Measurements from ENCODE around the gene OR10V1.

OR10V1 gene

GRCh38 chr11:59713745-59714144, at the start of gene OR10V1:
TSS of gene OR10V1 (minus strand) at chr11:59713845. CDS start at chr11:59713845, 0 bp downstream.
- no peak for DNase-seq

- no peak for DNase-seq
Observed at GRCh38 chr11:59761993-59762392, 48.3 kb upstream of the OR10V1 start.

DNA sequence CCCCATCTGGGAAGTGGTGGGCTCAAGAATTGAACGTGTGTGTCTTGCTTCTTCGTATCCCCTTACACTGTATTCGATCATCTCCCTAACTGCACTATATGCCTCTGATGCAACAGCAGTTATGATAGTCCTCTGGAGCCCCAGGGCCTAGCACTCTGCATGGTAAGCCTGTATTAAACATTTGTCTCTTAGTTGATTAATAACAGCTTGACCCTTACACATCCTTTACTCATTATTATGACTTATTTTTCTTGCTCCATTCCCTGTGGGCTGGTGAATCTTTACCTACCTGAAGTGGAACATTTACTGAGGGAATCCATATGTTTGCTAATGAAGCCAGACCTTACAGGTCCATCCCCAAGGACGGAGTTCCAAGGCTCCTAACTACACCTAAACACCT, 47.1 kb upstream of the OR10V1 start:
- DNase-seq = no peak

- no peak for DNase-seq
Observed at GRCh38 chr11:59759900-59760299, 46.3 kb upstream of the OR10V1 start.

DNA sequence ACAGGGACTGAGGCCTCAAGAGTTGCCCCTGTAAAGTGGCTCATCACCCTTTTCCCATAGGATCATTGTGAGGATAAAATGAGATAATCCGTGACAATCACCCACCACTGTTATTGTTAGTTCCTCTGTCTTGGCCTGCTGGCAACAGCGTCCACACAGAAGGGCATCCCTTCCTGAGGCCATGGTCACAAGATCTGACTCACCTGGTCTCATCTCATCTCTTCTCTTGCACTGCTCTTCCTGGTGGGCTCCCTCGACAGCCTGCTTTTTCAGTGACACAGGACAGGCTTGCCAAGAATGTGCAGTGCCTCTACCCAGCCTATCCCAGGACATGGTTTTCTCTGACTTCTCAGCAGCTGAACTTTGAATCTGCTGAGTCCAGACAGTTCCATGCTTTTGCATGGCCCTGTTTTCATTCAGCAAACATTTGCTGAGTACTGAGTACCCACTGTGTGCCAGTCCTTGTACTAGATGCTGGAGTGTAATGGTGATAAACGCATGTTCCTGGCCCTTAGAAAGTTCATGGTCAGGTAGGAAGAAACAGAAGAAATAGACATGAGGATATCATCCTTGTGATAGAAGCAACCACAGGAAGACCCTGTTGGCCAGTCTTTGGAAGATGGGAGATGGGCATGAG, 44.9 kb upstream of the OR10V1 start:
- no peak for DNase-seq

DNA sequence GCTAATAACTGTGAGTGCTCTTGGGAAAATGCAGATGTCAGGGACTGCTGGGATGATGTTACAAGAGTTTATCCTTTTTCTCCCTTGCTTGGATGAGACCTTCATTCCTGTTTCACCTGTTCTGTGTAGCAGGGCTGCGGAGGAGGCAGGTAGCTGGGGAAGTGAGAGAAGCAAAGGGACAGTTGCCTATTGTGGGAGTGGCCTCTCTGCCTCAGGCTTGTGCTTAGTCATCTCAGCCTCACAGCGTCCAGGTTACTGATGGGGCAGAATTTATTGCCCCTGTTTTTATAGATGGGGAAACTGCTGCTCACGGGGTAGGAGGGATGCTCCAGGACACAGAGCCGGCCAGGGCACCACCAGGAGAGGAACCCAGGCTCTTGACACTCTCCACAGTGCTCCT, 43.2 kb upstream of the OR10V1 start:
- no peak for DNase-seq

- DNase-seq = no peak
Observed at GRCh38 chr11:59756558-59756840, 42.9 kb upstream of the OR10V1 start.

DNA sequence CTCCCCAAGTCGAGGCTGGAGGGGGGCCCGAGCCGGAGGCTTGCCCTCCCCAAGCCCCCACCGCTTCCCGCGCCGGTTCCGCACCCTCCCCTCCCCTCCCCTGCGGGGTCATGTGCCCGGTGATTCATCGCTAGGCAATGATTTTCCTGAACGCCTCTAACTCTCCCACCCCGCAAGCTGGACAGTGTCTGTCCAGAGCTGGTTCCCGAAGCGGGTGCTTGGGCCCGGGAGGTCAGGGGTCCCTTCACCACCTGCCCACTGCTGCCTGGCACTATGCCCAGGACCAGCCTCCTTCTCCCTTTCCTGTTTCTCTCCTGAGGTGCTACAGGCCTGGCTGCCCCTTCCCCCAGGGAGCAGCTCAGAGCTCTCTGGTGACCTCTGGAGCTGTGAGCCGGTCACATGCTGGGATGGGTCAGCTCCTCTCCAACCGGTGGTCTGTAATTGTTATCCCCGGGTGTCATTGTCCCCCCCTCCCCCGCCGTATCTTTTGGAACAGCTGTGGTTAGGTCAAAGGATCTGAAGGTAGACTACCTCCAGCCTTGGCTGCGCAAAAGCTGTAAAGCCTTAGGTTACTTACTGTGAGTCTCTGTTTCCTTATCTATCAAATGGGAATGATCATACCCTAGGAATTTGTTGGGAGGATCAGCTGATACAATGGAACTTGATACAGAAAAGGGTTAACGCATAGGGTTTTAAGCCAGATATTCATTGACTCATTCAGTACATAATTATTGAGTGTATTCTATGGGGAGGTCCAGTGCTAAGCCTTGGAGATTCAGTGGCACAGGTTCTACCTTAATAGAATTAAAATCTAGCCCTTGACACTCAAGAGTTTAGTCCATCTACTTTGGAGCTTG, 42.3 kb upstream of the OR10V1 start:
- peak; percentile 33 to 43 for DNase-seq

DNA sequence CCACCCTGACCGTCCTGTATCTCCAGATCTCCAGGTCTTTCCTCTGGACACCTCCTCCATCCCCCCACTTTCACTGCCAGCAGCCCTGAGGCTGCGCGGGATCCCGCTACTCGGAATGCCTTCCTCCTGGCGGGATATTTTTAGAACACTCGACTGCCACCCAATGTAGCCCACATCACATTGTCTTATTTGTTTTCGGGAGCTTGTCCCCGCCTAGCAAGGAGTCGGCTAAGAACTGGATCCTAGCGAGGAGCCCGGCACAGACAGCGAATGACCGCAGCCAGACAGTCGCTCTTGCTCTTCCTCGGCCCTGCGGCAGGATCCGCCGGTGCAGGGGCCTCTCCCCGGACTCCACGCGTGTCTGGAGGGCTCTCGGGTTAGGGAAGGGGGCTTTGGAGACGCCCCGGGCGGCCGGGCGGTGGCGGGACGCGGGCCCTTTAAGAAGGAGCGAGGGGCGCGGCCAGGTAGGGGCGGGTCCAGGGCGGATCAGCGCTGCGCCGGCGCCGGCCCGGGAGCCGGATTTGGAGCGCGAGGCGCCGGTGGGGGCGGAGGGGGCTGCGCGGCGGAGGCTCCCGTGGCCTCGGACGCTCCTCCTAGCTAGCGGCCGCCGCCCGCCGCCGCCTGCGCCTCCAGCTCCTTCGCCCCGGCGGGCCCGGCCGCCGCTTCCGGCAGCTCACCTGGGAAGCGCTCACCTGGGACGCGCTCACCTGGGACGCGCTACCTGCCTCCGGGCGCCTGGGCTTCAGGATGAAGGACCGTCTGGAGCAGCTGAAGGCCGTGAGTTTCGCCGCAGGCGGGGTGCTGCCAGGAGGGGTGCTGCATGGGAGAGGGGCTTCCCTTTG, 41.4 kb upstream of the OR10V1 start, which contains the start of gene STX3:
TSS of gene STX3 (plus strand) at position 518 of the 842 bp plus-strand sequence. CDS start at position 748, 230 bp downstream.
- DNase-seq = peak; percentile 76 to 77

DNA sequence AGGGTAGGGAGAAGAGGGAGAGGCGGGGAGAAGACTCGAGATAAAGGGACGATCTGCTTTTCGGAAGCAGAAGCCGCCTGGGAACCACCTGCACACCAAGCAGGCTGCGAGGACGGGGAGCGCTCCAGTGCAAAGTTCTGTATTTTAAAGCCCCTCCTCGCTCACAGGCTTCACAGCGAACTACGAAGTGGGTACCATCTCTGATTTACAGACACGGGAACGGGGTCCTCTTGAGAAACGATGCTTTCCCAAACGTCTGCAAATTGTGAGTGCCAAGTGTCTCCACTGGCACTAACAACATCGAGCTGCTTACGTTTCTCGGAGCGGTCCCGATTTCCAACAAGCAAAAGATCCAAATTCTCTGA, 40.8 kb upstream of the OR10V1 start:
- DNase-seq = peak; percentile 30 to 32

DNA sequence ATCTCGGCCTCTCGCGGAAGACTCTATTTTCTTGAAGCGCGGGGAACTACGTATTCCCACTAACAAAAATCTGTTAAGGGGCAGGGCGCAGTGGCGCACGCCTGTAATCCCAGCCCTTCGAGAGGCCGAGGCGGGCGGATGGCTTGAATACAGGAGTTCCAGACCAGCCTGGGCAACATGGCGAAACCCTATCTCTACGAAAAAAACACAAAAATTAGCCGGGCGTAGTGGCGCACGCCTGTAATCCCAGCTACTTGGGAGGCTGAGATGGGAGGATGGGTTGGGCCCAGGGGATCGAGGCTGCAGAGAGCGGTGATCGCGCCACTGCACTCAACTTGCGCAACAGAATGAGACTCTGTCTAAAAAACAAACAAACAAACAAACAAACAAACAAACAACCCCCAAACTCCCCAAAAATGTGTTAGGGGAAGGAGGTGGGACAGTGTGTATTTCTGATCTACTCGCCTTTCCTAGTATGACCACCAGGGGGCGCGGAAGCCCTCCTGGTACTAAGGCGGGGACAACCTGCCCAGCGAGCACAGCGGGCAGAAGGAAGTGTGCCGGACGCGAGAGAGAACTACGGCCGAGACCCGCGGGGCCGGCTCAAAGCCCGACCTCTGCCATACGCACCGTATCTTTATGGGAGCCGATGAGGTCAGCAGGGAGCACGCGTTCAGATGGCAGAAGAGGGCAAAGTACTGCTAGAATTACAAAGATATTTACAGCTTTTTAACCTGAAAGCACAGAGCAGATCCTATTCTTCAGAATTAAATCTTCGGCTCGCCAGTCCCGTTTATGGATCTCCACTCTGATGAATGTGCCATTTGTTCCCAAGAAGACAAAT, 40.2 kb upstream of the OR10V1 start:
- DNase-seq = peak; percentile 88

GRCh38 chr11:59746111-59746510, 32.5 kb upstream of the OR10V1 start:
- DNase-seq = no peak

- DNase-seq = no peak
Observed at GRCh38 chr11:59730896-59731565, 17.4 kb upstream of the OR10V1 start.

GRCh38 chr11:59729834-59730233, 16.2 kb upstream of the OR10V1 start:
- DNase-seq = no peak

DNA sequence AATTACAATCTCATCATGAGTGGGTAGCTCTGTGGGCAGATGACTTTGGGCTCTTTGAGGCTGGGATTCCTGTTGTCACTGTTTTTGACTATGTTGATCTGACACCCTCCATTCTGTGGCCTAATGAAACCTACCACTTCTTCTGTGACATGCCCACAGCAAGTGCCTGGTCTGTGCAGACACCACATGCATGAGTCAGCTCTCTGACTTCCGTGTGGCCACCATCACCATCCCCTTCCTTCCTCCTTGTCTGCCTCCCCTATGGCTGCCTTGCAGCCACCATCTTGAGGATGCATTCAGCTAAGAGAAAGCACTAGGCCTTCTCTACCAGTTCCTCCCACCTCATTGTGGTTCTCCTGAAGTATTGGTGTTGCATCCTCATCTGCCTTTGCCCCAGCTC, 15.3 kb upstream of the OR10V1 start:
- DNase-seq = no peak

DNA sequence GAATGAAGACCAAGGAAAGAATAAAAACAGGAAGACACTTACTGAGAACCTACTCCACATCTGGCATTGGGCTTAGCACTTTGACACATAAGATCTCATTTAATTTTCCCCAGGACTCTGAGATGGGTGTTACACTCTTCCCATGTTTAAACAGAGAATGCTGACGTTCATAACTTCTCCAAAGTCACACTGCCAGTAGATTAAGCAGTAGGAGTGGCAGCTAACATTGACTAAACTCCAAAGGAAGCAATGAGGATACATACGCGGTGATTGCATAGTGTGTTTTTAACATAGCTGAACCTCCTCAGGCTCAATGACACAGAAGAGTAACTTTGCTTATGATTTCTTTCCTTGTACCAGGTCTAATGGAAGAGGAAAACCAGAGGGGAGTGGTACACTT, 14.5 kb upstream of the OR10V1 start:
- no peak for DNase-seq

GRCh38 chr11:59727426-59727825, 13.8 kb upstream of the OR10V1 start:
- no peak for DNase-seq

DNA sequence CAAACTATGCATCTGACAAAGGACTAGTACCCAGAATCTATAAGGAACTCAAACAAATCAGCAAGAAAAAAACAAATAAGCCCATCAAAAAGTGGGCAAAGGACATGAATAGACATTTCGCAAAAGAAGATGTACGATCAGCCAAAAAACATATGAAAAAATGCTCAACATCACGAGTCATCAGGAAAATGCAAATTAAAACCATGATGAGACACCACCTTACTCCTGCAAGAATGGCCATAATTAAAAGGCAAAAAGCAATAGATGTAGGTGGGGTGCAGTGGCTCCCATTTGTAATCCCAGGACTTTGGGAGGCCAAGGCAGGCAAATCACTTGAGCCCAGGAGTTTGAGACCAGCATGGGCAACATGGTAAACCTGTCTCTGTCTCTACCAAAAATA, 10.4 kb upstream of the OR10V1 start:
- no peak for DNase-seq

- no peak for DNase-seq
Observed at GRCh38 chr11:59719556-59719955, 5.9 kb upstream of the OR10V1 start.

- DNase-seq = no peak
Observed at GRCh38 chr11:59716051-59716450, 2.4 kb upstream of the OR10V1 start.

DNA sequence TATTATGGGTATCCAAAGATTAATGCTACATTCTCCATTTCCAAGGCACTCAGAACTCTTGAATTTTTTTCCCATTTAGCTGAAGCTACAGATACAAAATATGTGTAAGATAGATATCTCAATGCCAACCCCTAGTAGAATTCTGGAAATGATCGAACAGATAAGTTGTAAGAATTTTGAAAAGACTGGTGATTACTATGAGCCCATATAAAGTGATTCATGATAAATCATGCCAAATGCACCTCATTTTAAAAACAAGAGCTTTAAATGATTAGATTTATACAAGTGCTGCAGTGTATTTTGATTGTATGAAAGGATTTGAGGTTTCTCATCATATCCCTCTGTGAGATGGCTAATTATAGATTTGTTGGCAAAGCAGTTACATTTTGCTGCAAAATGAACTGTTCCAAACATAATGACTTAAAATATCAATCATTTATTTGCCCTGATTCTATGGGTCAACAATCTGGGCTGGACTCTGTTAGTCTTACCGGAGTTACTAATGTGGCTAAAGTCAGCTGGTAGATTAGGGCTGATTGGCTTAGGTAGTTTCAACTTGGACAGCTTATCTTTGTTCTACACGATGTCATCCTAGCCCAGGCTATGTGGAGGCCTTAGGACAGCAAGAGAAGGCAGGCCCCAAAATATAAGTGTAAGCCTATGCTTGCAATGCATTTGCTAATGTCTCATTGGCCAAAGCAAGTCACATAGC, 3.4 kb downstream of the OR10V1 start:
- no peak for DNase-seq
